ENCODE results near the gene ARHGAP8. TPM values are rescaled to one million over a fixed set of nuclear protein-coding genes. Genes with fewer than 3 reads are reported as not detected.
A peak's percentile ranks its signal among the peaks of the same experiment; 100 is the strongest.
"Not testable (repeated sequence)": the region's sequence is repeated elsewhere in the genome, so short reads cannot be mapped to it uniquely, and the experiment has no call there.

ARHGAP8 gene
- polyA plus RNA-seq, 1 donor, result 1.7 TPM

- DNase-seq (ENCODE audit: low read depth), result no peak
Measured at GRCh38 chr22:44825310-44826150, 73.2 kb downstream of the ARHGAP8 start.

GRCh38 chr22:44827666-44828190 lies 75.4 kb downstream of the ARHGAP8 start:
- no peak for DNase-seq (ENCODE audit: low read depth)

GRCh38 chr22:44828193-44828592 lies 75.8 kb downstream of the ARHGAP8 start:
- DNase-seq (ENCODE audit: low read depth), result no peak

- DNase-seq (ENCODE audit: low read depth), result no peak
Measured at GRCh38 chr22:44831885-44832284, 79.5 kb downstream of the ARHGAP8 start.

- no peak for DNase-seq (ENCODE audit: low read depth)
Measured at GRCh38 chr22:44834065-44834464, 81.7 kb downstream of the ARHGAP8 start.

GRCh38 chr22:44837481-44837880 lies 85.1 kb downstream of the ARHGAP8 start:
- no peak for DNase-seq (ENCODE audit: low read depth)

- DNase-seq (ENCODE audit: low read depth), result peak; percentile 1
Measured at GRCh38 chr22:44838316-44839016, 86.1 kb downstream of the ARHGAP8 start.

- DNase-seq (ENCODE audit: low read depth), result no peak
Measured at GRCh38 chr22:44839061-44839460, 86.7 kb downstream of the ARHGAP8 start.

- no peak for DNase-seq (ENCODE audit: low read depth)
Measured at GRCh38 chr22:44839721-44840120, 87.3 kb downstream of the ARHGAP8 start.

- DNase-seq (ENCODE audit: low read depth), result no peak
Measured at GRCh38 chr22:44840611-44841322, 88.4 kb downstream of the ARHGAP8 start.

- no peak for DNase-seq (ENCODE audit: low read depth)
Measured at GRCh38 chr22:44842417-44842816, 90.0 kb downstream of the ARHGAP8 start.

GRCh38 chr22:44845191-44845590 lies 92.8 kb downstream of the ARHGAP8 start:
- no peak for DNase-seq (ENCODE audit: low read depth)

- no peak for DNase-seq (ENCODE audit: low read depth)
Measured at GRCh38 chr22:44845796-44846720, 93.7 kb downstream of the ARHGAP8 start.

GRCh38 chr22:44846726-44847275 lies 94.4 kb downstream of the ARHGAP8 start:
- DNase-seq (ENCODE audit: low read depth), result no peak

GRCh38 chr22:44847380-44847779 lies 95.0 kb downstream of the ARHGAP8 start:
- DNase-seq (ENCODE audit: low read depth), result no peak

GRCh38 chr22:44847892-44848291 lies 95.5 kb downstream of the ARHGAP8 start:
- no peak for DNase-seq (ENCODE audit: low read depth)

GRCh38 chr22:44848296-44848741 lies 95.9 kb downstream of the ARHGAP8 start:
- DNase-seq (ENCODE audit: low read depth), result no peak

- DNase-seq (ENCODE audit: low read depth), result no peak
Measured at GRCh38 chr22:44848791-44849420, 96.5 kb downstream of the ARHGAP8 start.

GRCh38 chr22:44850946-44851345 lies 98.6 kb downstream of the ARHGAP8 start:
- DNase-seq (ENCODE audit: low read depth), result no peak

- not testable (repeated sequence) for DNase-seq (ENCODE audit: low read depth)
Measured at GRCh38 chr22:44854641-44855040, 102.3 kb downstream of the ARHGAP8 start.

Measured in forelimb muscle (tissue), 1 donor.